GM18498 (cell line): Measurements from ENCODE around the gene FRK.
"Not testable (repeated sequence)": the region's sequence is repeated elsewhere in the genome, so short reads cannot be mapped to it uniquely, and the experiment has no call there.

Source experiments
- ATAC-seq: cut with Tn5 transposase; IDR thresholded peaks from one replicate; pipeline ENCODE4 v1.9.1; 2021; ENCODE audit warnings: mild to moderate bottlenecking, moderate library complexity; ENCODE audit not compliant: unreplicated experiment

Gene FRK, protein sequence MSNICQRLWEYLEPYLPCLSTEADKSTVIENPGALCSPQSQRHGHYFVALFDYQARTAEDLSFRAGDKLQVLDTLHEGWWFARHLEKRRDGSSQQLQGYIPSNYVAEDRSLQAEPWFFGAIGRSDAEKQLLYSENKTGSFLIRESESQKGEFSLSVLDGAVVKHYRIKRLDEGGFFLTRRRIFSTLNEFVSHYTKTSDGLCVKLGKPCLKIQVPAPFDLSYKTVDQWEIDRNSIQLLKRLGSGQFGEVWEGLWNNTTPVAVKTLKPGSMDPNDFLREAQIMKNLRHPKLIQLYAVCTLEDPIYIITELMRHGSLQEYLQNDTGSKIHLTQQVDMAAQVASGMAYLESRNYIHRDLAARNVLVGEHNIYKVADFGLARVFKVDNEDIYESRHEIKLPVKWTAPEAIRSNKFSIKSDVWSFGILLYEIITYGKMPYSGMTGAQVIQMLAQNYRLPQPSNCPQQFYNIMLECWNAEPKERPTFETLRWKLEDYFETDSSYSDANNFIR

GRCh38 chr6:116060572-116061283 is at the start of gene FRK:
FRK (minus strand) TSS chr6:116060891; CDS start chr6:116060311, 580 bp downstream.
- no peak for ATAC-seq

- ATAC-seq = no peak
Measured at GRCh38 chr6:116108836-116109235, 48.1 kb upstream of the FRK start.

- no peak for ATAC-seq
Measured at GRCh38 chr6:116106146-116106545, 45.5 kb upstream of the FRK start.

- ATAC-seq = no peak
Measured at GRCh38 chr6:116105247-116105646, 44.6 kb upstream of the FRK start.

DNA sequence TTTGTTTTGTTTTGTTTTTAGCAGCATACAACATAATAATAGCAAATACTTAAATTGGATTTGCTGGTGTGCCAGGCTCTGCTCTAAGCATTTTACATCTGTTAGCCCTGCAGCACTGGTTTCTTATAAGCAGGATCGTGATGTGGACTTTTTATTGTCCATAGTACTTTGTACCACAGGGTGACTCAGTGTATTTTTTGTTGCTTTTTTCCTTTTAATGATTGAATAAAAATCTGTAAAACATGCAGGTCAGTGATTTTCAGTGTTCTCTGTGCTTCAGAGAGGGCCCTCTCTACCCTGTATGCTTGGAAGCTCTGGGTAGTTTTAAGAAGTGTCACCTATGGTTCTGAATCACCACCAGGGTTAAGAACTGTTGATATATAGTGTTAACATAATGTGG is 43.9 kb upstream of the FRK start:
- ATAC-seq = no peak

DNA sequence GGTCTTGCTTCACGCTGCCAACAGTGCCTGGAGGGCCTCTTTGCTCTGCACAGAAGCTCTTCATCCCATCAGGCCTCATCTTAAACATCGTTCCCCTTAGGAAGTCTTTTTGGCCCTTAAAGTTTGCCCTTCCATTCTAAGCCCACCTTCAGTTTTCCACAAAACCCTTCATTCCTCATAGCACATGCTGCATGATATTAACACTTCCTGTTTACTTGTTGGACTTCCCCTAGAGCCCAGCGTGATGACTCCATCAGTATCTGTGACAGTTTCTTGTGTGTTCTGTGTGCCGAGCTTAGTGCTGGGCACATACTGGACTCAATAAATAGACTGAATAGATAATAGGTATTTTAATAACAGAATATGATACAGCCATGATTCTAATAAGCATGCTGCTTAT is 42.2 kb upstream of the FRK start:
- no peak for ATAC-seq

- ATAC-seq = no peak
Measured at GRCh38 chr6:116101790-116102189, 41.1 kb upstream of the FRK start.

DNA sequence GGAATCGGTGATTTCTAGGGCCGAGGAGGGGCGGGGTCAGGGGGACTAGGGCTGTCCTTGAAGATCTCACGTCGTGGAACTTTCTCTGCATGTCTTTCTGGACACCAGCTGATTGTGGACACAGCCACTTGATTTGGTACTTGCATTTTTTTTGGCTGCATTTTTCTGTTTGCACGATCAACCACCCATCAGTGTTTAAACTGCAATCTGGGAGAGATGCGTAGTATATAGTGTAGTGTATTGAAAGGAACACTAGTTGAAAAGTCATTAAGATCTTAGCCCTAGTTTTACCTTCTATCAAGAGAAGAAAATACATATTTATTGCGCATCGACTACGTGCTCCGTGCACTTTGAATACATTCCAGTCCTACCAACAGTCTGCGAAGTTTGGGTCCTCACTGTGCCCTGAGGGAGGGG is 40.6 kb upstream of the FRK start:
- ATAC-seq = no peak

DNA sequence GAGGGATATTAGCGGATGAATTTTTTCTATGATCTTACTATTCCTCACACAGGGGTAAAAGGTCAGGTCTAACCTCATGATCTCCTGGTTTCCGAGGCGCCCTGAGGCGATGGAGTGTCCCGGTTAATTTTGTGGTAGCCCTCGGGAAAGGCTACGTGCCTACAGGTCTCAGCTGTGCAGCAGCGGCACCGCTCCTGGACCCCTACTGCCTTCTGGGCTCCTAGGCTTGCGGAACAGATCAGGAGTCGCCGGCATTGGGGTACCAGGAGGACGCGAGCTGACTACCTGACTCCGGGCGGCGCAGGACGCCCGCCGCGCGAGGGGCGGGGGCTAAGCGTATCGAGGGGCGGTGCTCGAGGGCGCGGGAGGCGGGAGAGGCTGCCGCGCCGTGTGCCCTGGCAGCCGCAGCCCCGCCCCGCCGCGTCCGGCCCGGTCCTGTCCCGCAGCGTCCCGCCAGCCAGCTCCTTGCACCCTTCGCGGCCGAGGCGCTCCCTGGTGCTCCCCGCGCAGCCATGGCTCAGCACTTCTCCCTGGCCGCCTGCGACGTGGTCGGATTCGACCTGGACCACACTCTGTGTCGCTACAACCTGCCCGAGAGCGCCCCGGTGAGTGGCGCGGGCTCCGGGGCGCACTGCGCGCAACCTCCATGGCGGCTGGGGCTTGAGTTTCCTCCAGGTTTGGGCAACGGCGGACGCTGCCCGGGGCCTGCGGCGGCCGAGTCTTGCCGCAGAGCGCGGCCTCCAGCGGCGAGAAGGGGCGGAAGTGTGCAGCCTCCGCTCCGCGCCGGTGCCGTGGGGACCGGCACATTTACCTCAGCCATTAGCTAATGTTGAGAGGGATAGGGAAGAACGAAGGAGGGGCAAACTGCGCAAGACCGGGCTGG is 40.0 kb upstream of the FRK start, which contains the start of gene NT5DC1:
Gene NT5DC1 (plus strand): TSS at position 435 of the 883 bp plus-strand sequence. CDS start 78 bp downstream, at position 513.
- ATAC-seq = peak; percentile 91

- ATAC-seq = no peak
Measured at GRCh38 chr6:116099036-116099435, 38.3 kb upstream of the FRK start.

DNA sequence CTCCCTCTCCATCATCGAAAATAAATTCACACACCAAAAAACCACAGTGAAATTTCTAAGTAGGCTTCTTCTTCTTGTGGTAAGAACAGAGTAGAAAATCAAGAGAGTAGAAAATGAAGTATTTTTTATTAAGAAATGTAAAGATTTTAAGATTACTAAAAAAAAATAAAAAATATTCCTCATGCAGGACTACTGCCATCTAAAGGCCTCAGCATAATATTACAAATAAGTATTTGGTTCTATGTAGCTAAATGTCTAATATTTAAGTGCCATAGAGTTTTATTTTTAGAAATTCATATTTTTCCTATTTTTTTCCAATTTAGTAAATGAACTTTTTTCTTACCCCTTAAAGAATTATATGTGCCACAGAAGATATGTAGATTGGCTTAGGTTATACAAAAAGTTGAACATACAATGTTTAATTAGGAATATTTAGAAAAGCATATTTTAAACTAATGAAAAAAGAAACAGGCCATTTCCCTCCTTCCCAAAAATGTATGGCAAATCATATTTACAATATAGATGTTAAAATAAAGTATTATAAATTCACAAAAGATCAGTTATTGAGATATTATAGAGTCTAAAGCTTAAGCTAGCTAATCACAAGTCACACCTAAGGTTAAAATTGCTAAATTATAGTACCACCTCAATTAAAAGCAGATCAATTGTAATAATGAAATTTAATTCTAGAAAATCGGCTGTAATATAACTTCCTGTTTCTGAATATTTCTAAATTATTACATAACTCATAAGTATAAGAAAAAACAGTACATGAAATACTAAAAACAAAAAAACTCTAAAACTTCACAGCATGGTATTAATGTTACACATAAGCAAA is 36.5 kb upstream of the FRK start:
- ATAC-seq = no peak

DNA sequence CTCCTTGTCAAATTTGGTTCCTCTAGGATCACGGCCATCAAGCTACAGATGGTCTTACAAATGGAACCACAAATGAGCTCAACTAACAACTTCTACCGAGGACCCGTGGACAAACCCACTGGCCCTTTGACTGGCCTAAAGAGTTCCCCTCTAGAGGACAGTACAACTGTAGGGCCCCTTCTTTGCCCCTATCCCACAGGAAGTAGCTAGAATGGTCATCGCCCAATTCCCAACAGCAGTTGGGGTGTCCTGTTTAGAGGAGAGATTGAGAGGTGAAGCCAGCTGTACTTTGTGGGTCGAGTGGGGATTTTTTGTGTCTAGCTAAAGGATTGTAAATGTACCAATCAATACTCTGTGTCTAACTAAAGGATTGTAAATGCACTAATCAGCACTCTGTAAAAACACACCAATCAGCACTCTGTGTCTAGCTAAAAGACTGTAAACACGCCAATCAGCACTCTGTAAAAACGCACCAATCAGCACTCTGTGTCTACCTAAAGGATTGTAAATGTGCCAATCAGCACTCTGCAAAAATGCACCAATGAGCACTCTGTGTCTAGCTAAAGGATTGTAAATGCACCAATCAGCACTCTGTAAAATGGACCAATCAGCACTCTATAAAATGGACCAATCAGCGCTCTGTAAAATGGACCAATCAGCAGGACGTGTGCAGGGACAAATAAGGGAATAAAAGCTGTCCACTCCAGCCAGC is 35.5 kb upstream of the FRK start:
- ATAC-seq = not testable (repeated sequence)

DNA sequence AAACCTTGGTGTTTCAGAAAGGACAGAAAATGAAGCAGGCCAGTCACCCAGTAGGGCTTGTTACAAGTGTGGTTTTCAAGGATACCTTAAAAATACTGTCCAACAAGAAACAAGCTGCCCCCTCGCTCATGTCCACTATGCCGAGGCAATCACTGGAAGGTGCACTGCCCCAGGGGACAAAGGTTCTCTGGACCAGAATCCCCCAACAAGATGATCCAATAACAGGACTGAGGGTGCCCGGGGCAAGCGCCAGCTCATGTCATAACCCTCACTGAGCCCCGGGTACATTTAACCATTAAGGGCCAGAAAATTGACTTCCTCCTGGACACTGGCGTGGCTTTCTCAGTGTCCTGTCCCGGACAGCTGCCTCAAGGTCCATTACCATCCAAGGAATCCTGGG is 33.4 kb upstream of the FRK start:
- ATAC-seq = no peak

GRCh38 chr6:116090251-116090650 is 29.6 kb upstream of the FRK start:
- ATAC-seq = peak; percentile 58

DNA sequence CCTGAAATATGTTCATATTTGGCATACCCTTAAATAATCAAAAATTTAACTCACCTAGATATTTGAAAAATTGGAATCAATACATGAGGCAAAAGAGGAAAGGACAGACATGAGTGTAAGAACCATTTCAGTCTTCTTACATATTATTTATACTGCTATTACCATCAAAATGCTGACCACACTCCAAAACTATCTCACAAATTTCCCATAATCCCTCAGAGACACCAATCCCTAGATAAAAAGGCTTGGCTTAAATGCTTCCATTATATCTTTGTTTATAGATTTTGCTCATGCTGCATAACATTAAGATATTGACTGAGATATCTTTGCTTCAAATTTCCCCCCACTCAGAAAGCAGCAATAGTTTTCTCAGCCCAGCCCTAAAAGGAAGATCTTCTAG is 28.3 kb upstream of the FRK start:
- no peak for ATAC-seq

GRCh38 chr6:116087437-116088027 is 26.8 kb upstream of the FRK start:
- peak; percentile 97 for ATAC-seq

DNA sequence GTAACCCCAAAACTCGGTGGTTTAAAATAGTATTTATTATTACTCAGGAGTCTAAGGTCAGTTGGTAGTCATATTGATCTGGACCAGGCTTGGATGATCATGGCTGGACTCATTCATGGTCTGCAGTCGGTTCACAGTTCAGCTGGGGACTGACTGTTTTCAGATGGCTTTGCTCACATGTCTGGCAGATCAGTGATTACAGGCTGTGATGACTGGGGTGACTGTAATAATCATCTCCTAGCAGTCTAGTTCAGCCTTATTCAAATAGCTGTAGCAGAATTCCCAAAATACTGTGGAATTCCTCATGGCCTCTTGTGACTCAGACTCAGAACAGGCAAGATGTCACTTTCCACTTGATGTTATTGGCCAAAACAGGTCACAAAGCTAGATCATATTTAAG is 23.6 kb upstream of the FRK start:
- ATAC-seq = no peak

DNA sequence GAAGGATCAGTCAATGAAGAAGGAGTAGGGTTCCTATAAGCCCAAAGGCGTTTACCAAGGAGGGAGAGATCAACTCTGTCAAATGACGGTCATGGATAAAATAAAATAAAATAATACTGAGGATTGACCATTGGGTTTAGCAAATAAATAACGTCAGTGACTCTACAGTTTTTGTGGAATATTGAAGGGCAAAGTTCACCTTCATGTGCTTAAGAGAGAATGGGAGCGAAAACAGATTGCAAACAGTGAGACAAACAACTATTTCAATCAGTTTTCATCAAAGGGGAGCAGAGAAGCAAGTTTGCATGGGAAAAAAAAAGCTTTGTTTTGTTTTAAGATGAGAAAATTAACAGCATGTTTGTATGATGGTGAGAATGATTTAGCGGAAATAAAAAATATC is 22.4 kb upstream of the FRK start:
- no peak for ATAC-seq

GRCh38 chr6:116078945-116079344 is 18.3 kb upstream of the FRK start:
- ATAC-seq = no peak
